ENCODE results near the gene ERC1.

GRCh38 chr12:1046727-1047126, 55.7 kb downstream of the ERC1 start:
- TF ChIP-seq, protein P1, sequence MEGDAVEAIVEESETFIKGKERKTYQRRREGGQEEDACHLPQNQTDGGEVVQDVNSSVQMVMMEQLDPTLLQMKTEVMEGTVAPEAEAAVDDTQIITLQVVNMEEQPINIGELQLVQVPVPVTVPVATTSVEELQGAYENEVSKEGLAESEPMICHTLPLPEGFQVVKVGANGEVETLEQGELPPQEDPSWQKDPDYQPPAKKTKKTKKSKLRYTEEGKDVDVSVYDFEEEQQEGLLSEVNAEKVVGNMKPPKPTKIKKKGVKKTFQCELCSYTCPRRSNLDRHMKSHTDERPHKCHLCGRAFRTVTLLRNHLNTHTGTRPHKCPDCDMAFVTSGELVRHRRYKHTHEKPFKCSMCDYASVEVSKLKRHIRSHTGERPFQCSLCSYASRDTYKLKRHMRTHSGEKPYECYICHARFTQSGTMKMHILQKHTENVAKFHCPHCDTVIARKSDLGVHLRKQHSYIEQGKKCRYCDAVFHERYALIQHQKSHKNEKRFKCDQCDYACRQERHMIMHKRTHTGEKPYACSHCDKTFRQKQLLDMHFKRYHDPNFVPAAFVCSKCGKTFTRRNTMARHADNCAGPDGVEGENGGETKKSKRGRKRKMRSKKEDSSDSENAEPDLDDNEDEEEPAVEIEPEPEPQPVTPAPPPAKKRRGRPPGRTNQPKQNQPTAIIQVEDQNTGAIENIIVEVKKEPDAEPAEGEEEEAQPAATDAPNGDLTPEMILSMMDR (conservative IDR thresholded peaks at IDR 0.05; ENCODE audit: low read depth, low read length), result no peak
- TF ChIP-seq BHLHE40 (IDR thresholded peaks at IDR 0.05; ENCODE audit: low read depth, low read length), result no peak
- TF ChIP-seq POLR2A (IDR thresholded peaks at IDR 0.05; ENCODE audit: low read depth, low read length), result no peak
- TF ChIP-seq RCOR1 (IDR thresholded peaks at IDR 0.05; ENCODE audit: insufficient replicate concordance, low read length), result no peak
- TF ChIP-seq CEBPB (IDR thresholded peaks at IDR 0.05; ENCODE audit: low read depth, low read length), result no peak
- no peak for TF ChIP-seq RFX5 (IDR thresholded peaks at IDR 0.05; ENCODE audit: low read depth, low read length)
- no peak for TF ChIP-seq MAFK (IDR thresholded peaks at IDR 0.05; ENCODE audit: low read depth, low read length)
- no peak for TF ChIP-seq SMC3 (IDR thresholded peaks at IDR 0.05; ENCODE audit: low read depth, low read length)
- no peak for TF ChIP-seq USF2 (IDR thresholded peaks at IDR 0.05; ENCODE audit: low read depth, low read length)
- TF ChIP-seq NFE2L2 (IDR thresholded peaks at IDR 0.05; ENCODE audit: low read depth, low read length), result no peak
